GM10847 (cell line): Measurements from ENCODE around the gene FTO.

Experiments used
- POLR2A ChIP-seq: IDR thresholded peaks from 2 replicates; pipeline ENCODE4 v1.6.1; 2011; ENCODE audit not compliant: insufficient read length; ENCODE audit errors: extremely low read depth

FTO gene

DNA sequence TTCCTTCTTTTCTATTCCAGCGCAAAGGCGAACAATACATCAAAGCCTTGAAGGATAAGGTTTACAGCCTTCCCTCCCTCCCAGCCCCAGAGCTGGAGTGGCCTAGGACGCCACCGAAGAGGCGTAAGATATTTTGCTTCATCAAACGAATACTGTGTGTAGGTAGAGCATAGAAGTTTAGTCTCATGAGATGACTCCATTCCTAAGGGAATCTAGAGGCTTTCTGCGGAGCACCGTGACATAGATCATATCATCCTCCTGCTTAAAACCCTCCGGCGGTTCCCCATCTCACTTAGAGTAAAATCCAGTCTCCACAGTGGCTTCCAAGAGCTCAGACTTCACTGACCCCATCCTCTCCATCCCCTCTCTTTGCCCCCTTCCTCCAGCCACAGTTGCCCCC is 390.7 kb downstream of the FTO start:
- no peak for TF ChIP-seq POLR2A

GRCh38 chr16:54096607-54097006 is 392.7 kb downstream of the FTO start:
- no peak for TF ChIP-seq POLR2A

DNA sequence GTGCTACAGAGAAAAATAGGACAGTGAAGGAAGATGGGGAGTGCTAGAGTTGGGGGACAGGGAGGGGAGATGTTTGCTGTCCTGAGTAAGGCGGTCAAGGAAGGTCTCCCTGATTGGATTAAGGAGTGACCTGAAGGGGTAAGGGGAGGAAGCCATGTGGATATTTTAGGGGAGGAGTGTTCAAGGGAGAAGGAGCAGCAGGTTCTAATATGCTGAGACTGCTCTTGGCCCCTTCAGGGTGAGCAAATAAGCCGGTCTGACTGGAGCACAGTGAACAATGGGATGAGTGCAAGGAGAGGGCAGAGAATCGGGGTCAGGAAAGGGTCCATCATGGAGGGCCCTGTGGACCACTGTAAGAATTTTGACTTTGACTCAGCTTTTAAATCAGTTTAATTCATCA is 393.8 kb downstream of the FTO start:
- TF ChIP-seq POLR2A = no peak

- no peak for TF ChIP-seq POLR2A
Measured at GRCh38 chr16:54098247-54098646, 394.3 kb downstream of the FTO start.

DNA sequence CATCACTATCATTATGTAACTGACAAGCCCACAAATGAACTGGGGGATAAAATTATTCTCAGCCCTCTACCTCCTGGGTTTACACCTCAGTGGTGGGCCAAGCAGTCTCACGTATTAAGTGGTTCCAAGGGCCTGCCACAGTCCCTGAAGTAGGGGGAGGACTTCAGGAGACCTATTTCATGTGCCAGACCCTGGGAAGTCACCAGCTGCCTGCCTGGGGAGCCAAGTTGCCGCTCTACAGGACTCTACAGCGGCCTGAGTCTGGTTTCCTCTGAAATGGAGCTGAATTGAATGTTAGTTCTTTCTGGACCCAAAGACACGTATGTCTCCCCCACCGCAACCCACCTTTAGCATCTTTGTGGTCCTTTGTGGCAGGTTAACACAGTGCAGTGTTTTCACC is 395.7 kb downstream of the FTO start:
- TF ChIP-seq POLR2A = no peak

DNA sequence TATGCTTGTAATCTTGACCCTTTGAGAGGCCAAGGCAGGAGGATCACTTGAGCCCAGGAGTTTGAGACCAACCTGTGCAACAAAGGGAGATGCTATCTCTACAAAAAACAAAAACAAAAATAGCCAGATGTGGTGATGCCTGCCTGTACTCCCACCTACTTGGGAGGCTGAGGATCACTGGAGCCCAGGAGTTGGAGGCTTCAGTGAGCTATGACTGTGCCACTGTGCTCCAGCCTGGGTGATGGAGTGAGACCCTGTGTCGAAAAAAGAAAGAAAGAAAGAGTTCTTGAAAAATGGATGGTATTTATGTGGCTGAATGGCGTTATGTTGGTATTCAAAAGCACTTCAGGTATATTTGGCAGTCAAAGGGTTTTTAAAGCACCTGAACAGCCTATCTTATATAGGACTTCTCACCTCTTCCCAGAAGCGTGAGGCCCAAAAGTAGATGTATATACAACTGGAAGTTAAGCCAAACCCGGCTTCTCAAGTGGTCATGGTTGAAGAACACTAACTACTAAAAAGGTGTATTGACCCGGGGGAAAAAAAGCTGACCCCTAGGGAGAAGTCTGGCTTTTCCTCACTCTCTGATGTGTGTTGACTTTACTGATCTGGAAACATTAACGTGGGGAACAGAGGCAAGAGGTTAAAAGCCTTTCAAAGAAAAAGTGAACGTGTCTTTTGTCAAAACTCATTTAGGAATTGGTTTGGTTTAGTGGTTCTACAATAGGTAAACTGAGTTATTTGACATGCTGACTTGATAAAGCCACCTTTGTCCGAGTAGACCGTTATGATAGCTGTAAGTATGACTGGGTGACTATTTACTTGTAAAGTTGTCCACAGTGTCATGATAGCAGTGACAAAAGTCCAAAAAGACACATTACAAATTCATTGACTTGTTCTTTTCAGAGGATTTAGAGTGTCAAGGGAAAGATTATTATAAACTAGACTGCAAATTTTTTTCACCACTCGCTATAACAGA is 399.2 kb downstream of the FTO start:
- no peak for TF ChIP-seq POLR2A

- no peak for TF ChIP-seq POLR2A
Measured at GRCh38 chr16:54106057-54106456, 402.1 kb downstream of the FTO start.

DNA sequence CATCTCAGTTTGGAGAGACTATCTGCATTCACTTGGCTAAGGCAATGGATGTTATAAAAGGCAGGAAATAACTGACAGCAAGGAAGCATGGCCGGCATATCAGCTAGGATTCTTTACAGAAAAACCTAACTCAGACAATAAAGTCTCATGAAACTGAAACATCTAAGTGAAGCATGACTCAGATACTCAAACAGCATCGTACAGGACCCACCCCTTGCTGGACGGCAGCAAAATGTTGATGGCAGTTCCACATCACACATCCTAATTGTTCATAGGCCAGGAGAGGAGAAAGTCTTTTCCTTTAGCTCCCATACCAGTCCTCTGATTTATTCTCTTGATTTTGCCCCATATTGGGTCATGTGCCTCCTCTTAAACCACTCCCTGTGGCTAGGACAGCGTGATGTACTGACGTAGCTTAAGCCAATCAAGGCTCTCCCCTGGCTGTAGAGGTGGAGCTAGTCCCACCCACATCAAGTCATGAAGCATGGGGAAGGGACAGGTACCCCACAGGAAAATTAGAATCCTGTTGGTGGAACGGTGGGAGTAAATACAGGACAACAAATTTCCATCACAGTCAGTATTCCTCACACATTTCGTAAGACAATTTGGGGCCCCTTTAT is 403.7 kb downstream of the FTO start:
- TF ChIP-seq POLR2A = no peak

GRCh38 chr16:54110016-54110981 is 406.3 kb downstream of the FTO start:
- TF ChIP-seq POLR2A = no peak

GRCh38 chr16:54112451-54113206 is 408.7 kb downstream of the FTO start:
- TF ChIP-seq POLR2A = no peak

- TF ChIP-seq POLR2A = no peak
Measured at GRCh38 chr16:54115558-54115957, 411.6 kb downstream of the FTO start.

DNA sequence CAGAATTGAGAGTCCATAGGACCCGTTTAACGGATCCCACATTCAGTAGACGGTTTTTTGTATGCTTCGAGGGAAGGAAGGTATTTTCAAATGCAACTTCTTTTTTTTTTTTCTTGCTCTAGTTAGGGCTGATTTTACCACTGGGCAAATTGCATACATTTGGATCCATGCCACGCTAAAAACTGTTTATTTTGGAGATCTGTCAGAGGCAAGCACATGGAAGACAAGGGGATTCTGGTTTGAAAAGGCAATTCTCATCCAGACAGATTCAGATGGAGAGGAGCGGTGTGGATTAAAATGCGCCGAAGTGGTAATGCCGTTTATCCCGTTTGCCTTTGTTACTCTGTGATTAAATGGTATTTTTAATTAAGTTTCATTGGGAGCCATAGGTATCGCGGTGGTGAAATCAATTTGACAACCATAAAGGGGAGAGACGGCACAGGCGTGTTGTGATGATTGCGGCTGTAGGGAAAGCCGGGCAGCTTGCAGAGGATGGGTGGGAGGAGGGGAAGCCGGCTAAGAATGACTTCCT is 412.2 kb downstream of the FTO start:
- TF ChIP-seq POLR2A = no peak

DNA sequence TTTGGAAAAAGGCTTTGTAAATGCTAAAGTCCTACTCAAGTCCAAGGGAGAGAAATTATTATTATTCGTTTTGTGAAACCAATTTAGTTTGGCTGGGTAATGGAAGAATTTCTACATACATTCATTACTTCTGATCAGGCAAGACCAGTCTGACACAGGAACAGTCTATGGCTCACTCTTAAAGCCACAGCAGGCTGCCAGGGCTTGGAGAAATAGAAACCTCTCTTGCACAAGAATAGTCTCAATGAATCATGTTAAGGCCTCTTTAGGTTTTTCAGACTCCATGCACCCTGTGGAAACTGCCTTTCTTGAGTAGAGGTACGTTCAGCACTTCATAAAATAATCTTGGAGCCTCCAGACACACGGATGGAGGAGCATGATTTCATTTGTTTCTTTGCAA is 414.9 kb downstream of the FTO start:
- no peak for TF ChIP-seq POLR2A

GRCh38 chr16:54120846-54121480 is 417.0 kb downstream of the FTO start:
- no peak for TF ChIP-seq POLR2A
